Measurements from ENCODE around the gene CC2D2A.

The CC2D2A gene

GRCh38 chr4:15469402-15470127 is at the start of gene CC2D2A:
Gene CC2D2A (plus strand): TSS chr4:15469882. CDS start chr4:15475933, 6,051 bp downstream.
- peak; percentile 29 for DNase-seq

- peak; percentile 61 for DNase-seq
Observed at GRCh38 chr4:15420642-15421041, 49.0 kb upstream of the CC2D2A start.

- no peak for DNase-seq
Observed at GRCh38 chr4:15423285-15423711, 46.4 kb upstream of the CC2D2A start.

- DNase-seq: no peak
Observed at GRCh38 chr4:15425520-15425919, 44.2 kb upstream of the CC2D2A start.

- peak; percentile 8 for DNase-seq
Observed at GRCh38 chr4:15427161-15427560, 42.5 kb upstream of the CC2D2A start.

GRCh38 chr4:15427701-15428100 is 42.0 kb upstream of the CC2D2A start, which contains the start of gene C1QTNF7:
Gene C1QTNF7 (plus strand): TSS chr4:15428033. CDS start chr4:15435744, 7,711 bp downstream.
- no peak for DNase-seq

GRCh38 chr4:15428611-15429010 is 41.1 kb upstream of the CC2D2A start:
- no peak for DNase-seq

- peak; percentile 24 for DNase-seq
Observed at GRCh38 chr4:15434091-15434490, 35.6 kb upstream of the CC2D2A start.

GRCh38 chr4:15434676-15435075 is 35.0 kb upstream of the CC2D2A start:
- no peak for DNase-seq

- peak; percentile 59 for DNase-seq
Observed at GRCh38 chr4:15436513-15436912, 33.2 kb upstream of the CC2D2A start.

GRCh38 chr4:15438939-15439524 is 30.6 kb upstream of the CC2D2A start:
- peak; percentile 44 for DNase-seq

GRCh38 chr4:15443371-15444160 is 26.1 kb upstream of the CC2D2A start:
- DNase-seq: no peak

GRCh38 chr4:15444276-15444675 is 25.4 kb upstream of the CC2D2A start:
- DNase-seq: no peak

- no peak for DNase-seq
Observed at GRCh38 chr4:15444879-15445547, 24.7 kb upstream of the CC2D2A start.

GRCh38 chr4:15451181-15451865 is 18.4 kb upstream of the CC2D2A start:
- peak; percentile 73 for DNase-seq

GRCh38 chr4:15451866-15452765 is 17.6 kb upstream of the CC2D2A start:
- peak; percentile 98 for DNase-seq

- peak; percentile 69 for DNase-seq
Observed at GRCh38 chr4:15455290-15455689, 14.4 kb upstream of the CC2D2A start.

- DNase-seq: peak; percentile 68
Observed at GRCh38 chr4:15457406-15458201, 12.1 kb upstream of the CC2D2A start.

- no peak for DNase-seq
Observed at GRCh38 chr4:15458616-15459015, 11.1 kb upstream of the CC2D2A start.

- peak; percentile 14 for DNase-seq
Observed at GRCh38 chr4:15459706-15460105, 10.0 kb upstream of the CC2D2A start.
